NCI-H2107 treated with DMSO at 0.1 percent for 48 hours (cell line): Measurements from ENCODE around the gene KL.
A peak's percentile ranks its signal among the peaks of the same experiment; 100 is the strongest.

Experiments
- DNase-seq: peaks from one replicate; lab custom pipeline; 2025; ENCODE audit not compliant: unreplicated experiment; lab: John Stamatoyannopoulos, UW

KL gene

DNA sequence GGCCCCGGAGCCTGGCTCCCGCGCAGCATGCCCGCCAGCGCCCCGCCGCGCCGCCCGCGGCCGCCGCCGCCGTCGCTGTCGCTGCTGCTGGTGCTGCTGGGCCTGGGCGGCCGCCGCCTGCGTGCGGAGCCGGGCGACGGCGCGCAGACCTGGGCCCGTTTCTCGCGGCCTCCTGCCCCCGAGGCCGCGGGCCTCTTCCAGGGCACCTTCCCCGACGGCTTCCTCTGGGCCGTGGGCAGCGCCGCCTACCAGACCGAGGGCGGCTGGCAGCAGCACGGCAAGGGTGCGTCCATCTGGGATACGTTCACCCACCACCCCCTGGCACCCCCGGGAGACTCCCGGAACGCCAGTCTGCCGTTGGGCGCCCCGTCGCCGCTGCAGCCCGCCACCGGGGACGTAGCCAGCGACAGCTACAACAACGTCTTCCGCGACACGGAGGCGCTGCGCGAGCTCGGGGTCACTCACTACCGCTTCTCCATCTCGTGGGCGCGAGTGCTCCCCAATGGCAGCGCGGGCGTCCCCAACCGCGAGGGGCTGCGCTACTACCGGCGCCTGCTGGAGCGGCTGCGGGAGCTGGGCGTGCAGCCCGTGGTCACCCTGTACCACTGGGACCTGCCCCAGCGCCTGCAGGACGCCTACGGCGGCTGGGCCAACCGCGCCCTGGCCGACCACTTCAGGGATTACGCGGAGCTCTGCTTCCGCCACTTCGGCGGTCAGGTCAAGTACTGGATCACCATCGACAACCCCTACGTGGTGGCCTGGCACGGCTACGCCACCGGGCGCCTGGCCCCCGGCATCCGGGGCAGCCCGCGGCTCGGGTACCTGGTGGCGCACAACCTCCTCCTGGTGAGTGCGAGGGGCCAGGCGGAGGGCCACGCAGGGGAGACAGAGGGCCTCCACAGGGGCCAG is at the start of gene KL:
KL (plus strand) TSS at position 10 of the 909 bp plus-strand sequence; CDS start at position 28, 18 bp downstream.
- no peak for DNase-seq

DNA sequence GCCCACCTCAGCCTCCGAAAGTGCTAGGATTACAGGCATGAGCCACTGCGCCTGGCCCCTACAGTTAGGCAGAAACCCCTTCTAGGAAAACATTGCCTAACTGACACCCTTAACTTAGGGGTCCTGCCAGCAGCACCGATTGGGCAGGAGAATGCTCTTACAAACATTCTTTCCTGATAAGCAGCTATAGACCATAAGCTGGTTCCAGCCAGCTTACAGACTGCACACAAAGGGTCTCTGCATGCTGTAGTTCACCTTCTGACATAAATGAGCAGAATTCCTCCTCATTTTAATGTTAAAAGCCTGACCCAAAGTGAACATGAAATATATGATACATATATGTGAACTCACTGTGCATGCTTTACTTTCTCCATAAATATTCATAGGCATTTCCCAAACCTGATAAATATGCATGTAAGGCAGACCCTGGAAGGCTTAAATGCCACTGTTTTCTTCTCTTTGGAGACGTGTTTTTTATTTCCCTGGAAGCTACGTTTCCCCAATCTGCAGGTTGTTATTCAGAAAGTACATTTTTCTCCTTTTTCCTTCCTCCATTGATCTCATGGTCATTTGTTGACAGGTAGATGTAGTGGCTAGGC is 48.5 kb upstream of the KL start:
- DNase-seq = no peak

DNA sequence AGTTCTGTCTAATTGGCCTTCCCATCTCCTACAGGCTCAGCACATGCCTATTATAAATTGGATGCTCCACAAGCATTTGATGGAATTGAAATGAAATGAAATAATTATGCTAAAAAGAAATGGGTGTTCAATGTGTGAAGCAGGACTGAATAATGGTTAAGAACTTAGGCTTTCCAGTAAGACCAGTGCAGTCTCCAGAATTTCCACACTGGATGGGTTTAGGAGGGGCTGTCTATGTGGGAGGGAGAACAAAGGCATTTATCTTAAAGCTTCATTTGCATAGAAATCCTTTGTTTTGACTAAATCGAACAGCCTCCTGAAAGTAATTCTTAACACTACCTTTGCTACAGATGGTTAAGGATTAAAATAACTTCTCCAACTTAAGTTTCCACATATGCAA is 47.9 kb upstream of the KL start:
- DNase-seq = no peak

DNA sequence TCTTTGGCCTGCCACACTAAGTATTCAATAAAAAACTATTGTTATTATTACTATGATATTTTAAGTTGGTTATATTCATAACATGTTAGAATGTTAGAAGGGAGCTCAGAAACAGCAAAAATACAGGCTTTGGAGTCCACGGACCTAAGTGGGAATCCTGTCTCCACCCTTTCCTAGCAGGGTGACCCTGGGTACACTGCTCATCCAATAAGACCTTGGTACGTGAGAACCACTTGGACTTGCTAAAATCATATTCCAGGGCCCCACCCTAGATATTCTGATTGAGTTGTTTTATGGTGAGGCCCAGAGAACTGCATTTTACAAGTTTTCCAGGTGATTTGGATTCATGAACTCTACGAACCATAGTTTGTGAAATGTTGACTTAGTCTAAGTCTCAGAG is 47.4 kb upstream of the KL start:
- DNase-seq = no peak

- no peak for DNase-seq
Measured at GRCh38 chr13:32969516-32969941, 46.7 kb upstream of the KL start.

GRCh38 chr13:32976056-32976805 is 40.0 kb upstream of the KL start:
- peak; percentile 55 for DNase-seq

GRCh38 chr13:32976912-32977311 is 39.3 kb upstream of the KL start:
- no peak for DNase-seq

DNA sequence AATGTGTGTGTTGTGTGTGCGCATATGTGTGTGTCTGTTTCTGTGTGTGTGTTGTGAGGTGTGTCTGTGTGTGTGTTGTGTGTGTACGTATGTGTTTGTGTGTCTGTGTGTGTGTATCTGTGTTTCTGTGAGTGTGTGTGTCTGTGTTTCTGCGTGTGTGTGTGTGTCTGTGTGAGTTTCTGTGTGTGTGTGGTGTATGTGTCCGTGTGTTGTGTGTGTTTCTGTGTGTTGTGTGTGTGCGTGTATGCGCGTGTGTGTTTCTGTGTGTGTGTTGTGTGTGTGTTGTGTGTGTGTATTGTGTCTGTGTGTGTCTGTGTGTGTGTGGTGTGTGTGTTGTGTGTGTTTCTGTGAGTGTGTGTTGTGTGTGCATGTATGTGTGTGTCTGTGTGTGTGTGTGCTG is 38.9 kb upstream of the KL start:
- no peak for DNase-seq

GRCh38 chr13:32978278-32978677 is 37.9 kb upstream of the KL start:
- no peak for DNase-seq

DNA sequence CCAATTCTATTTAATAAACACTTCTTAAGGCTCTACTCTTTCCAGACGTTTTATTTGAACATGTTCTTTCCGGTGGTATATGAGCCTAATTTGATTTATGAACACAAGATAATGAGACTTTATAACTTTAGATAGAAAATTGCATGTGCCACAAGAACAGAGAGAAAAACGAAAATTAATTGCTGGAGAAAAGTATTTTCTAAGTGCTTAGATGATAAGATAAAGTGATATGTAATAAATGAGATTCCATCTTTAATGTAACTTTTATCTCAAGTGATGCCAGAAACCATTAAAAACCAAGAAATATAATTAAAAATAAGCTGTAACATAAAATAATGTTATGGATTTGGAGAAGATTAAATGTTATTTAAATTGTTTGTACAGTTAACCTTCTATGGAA is 33.2 kb upstream of the KL start:
- DNase-seq = no peak

DNA sequence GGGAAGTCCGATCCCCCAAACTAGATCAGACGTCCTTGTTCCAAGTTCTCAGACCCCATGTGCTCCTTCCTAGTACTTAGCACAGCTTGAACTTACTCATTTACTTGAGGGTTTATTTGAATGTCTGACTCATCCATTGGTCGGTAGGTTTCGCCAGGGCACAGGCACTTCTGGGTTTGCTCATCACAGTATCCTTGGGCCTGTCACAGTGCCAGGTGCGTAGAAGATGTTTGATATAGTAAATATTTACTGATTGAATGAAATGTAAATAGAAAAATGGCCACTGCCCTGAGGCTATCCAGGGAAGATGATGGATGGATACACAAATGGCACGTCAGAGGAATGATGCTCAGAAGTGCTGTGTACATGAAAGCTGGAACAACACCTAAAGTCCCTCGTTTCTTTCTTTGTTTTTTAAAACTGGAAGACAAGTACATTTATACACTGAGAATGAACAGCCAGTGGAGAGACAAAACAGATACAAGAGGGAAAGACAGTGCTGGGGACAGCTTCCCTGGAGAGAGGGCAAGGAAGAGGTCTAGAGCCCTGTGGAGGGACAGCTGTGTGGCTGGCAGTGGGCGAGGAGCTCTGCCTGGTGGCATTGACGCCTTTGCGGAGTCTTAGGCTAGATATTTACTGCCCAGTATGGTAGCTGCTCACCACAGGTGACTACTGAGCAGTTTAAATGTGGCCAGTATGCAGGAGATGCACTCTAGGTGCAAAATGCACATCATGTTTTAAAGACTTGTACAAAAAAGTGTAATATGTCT is 31.2 kb upstream of the KL start:
- no peak for DNase-seq

DNA sequence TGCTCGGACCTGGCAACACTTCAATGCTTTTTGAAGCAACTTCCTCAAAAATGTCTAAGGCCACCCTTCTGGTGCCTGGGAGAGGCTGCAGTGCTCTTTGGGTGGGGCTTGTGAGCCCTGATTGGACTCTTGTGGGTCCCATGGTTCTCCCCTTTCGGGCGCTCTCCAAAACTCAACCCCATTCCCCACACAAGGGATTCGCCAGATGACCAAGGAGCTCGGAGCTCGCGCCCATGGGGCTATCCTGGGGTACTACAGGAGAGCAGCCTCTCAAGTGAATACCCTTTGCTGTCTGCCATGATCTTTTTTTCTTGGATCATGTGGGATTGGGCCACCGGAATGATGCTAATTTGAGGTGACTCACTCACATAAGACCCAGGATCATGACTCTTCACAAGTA is 29.7 kb upstream of the KL start:
- DNase-seq = no peak

- DNase-seq = no peak
Measured at GRCh38 chr13:32987462-32987861, 28.8 kb upstream of the KL start.

- DNase-seq = no peak
Measured at GRCh38 chr13:32988608-32989289, 27.5 kb upstream of the KL start.

DNA sequence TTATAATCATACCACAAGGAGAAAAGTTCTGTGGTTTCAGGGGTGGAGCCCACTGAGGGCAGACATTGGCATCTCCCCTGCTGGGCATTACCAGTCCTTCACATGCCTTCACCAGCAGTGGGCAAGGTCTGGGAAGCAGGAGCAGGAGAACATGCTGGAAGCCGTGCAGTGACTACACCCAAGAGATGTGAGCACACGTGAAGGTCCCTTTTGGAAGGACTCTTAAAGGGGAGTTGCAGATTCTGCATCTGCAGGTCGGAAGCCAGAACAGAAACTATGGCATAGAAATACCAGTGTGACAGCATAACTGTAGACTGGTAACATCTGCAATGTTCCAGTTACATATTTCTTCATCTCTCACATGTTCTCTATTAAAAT is 26.9 kb upstream of the KL start:
- DNase-seq = no peak

GRCh38 chr13:32989942-32990341 is 26.3 kb upstream of the KL start:
- DNase-seq = no peak

- DNase-seq = no peak
Measured at GRCh38 chr13:32993145-32993544, 23.1 kb upstream of the KL start.

DNA sequence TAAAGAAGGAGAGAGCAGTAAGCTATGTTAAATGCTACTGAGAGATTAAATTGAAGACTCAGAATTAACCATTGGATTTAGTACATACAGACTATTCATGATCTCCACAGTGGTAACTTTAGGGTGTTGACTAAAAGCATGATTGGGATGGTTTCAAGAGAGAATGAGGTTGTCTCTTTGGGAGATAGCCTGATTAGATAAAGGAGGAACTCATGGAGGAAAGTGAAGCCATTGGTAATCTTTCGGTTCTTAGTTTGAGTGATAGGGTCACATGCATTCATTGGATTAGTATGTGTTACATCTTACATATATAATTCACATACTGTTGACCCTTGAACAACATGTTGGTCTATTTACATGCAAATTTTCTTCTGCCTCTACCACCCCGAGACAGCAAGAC is 18.8 kb upstream of the KL start:
- no peak for DNase-seq

GRCh38 chr13:32998966-32999365 is 17.3 kb upstream of the KL start:
- DNase-seq = no peak

DNA sequence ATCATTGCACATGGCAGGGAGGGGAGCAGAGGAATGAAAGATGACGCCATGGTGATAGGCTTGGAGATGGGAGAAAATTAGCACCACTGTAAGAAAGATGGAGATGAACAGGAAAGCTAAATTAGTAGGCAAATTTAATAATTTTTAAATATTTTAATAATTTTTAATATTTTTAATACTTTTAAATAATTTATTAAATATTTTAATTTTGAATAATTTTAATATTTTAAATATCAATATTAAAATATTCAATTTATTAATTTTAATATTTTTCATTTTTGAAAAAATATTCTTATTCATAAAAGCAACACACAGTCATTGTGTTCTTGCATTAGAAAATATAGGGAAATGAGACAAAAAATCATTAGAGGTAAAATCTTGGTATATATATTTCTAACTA is 15.9 kb upstream of the KL start:
- no peak for DNase-seq
